Lower leg skin (tissue), 3 donors: ENCODE data around the gene MPST.

Experiments used
- CTCF ChIP-seq, 3 donors: fragments of 450-650 bp; IDR thresholded peaks; one replicate each; pipeline ENCODE4 v1.5.1; 2016; ENCODE audit warnings: antibody characterized with exemption in 3 of 3, mild to moderate bottlenecking in 3 of 3, moderate library complexity in 2 of 3
- POLR2A ChIP-seq, 2 donors: fragments of 450-650 bp; IDR thresholded peaks; one replicate each; pipeline ENCODE4 v1.6.1; 2016 to 2017; ENCODE audit warnings: antibody characterized with exemption in 2 of 2, mild to moderate bottlenecking in 1 of 2, moderate library complexity in 1 of 2

- no peak for TF ChIP-seq CTCF (IDR thresholded peaks at IDR 0.05)
- no peak for TF ChIP-seq POLR2A (IDR thresholded peaks at IDR 0.05)
Measured at GRCh38 chr22:37026325-37026724, 6.8 kb downstream of the MPST start.
